A549 treated with GW870086 at 1 μM for 4 hours (cell line): ENCODE results near the gene TMPRSS3. TPM values are rescaled to one million over a fixed set of nuclear protein-coding genes. Genes with fewer than 3 reads are reported as not detected.

Experiments
- total RNA-seq: library from RNA; stranded (reverse); fragments of 200-300 nt; extraction: Qiagen RNA extraction; gene quantifications from 5 replicates; pipeline ENCODE4 v1.2.3, GENCODE V29; 2022; ENCODE audit warnings: low read depth

TMPRSS3 gene
- total RNA-seq = 0.13 to 0.45 TPM (median 0.18 TPM) in 5 replicates

GRCh38 chr21:42395905-42396651 lies at the start of gene TMPRSS3:
TMPRSS3 (minus strand) TSS chr21:42396052; CDS start chr21:42395417, 635 bp downstream.

GRCh38 chr21:42403611-42404231 lies 7.9 kb upstream of the TMPRSS3 start, which contains the start of gene UBASH3A:
UBASH3A (plus strand) TSS chr21:42403902; CDS start chr21:42403946, 44 bp downstream.

GRCh38 chr21:42366292-42367010 lies 29.4 kb downstream of the TMPRSS3 start, which contains the start of gene TFF1:
TFF1 (minus strand) TSS chr21:42366535; CDS start chr21:42366495, 40 bp downstream.

GRCh38 chr21:42350927-42351426 lies 44.9 kb downstream of the TMPRSS3 start, which contains the start of gene TFF2:
TFF2 (minus strand) TSS chr21:42350994; CDS start chr21:42350957, 37 bp downstream.

Other genes with a start within 250 kb of the TMPRSS3 start
- 2.3 to 2.8 TPM (median 2.6 TPM) in 5 replicates for gene ABCG1, start 176.9 kb downstream of the TMPRSS3 start, total RNA-seq
- gene TFF3, start 80.6 kb downstream of the TMPRSS3 start, total RNA-seq = not detected in 5 replicates
- not detected in 5 replicates for gene TFF2, start 45.1 kb downstream of the TMPRSS3 start, total RNA-seq
- 18.3 to 36.3 TPM (median 26.5 TPM) in 5 replicates for gene TFF1, start 29.5 kb downstream of the TMPRSS3 start, total RNA-seq
- 0.07 to 0.25 TPM (median 0.13 TPM) in 4 of 5 replicates, not detected in the other for gene UBASH3A, start 7.8 kb upstream of the TMPRSS3 start, total RNA-seq
- 0.40 to 0.94 TPM (median 0.78 TPM) in 5 replicates for gene RSPH1, start 100.2 kb upstream of the TMPRSS3 start, total RNA-seq
- 2.7 to 5.0 TPM (median 3.1 TPM) in 5 replicates for gene SLC37A1, start 117.8 kb upstream of the TMPRSS3 start, total RNA-seq